ENCODE results near the gene DBNL.
A peak's percentile ranks its signal among the peaks of the same experiment; 100 is the strongest.

Gene DBNL

GRCh38 chr7:44100458-44101302, 56.2 kb downstream of the DBNL start:
- peak; percentile 49 for DNase-seq (ENCODE audit: low read depth)

DNA sequence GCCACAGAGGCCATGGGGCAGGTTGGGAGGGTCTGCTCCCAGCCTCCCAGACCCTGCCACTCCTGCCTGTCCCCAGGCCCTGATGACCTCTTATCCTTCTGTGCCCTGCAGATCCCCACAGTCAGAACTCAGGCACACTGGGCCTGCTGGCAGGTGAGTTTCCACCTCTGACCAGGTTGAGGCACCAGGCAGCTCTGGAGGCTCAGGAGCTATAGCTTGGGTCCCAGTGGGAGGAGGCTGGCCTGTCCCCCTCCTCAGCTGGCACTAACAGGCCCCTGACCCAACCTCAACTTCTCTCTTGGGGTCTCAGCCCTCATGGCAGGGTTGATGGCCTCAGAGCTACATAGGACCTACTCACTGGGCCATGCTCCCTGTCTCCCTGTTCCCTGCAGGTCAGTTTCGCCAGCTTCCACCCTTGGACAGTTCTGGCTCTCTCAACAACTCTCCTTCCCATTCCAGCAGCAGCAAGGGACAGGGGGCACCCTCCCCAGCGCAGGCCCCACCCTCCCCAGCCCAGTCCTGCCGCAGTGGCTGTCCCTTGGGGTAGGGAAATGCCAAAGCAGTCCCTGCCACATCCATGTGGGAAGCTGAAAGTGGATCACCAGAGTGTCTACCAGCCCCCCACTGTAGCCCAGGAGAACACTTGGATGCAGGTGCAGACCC, 56.9 kb downstream of the DBNL start:
- no peak for DNase-seq (ENCODE audit: low read depth)

DNA sequence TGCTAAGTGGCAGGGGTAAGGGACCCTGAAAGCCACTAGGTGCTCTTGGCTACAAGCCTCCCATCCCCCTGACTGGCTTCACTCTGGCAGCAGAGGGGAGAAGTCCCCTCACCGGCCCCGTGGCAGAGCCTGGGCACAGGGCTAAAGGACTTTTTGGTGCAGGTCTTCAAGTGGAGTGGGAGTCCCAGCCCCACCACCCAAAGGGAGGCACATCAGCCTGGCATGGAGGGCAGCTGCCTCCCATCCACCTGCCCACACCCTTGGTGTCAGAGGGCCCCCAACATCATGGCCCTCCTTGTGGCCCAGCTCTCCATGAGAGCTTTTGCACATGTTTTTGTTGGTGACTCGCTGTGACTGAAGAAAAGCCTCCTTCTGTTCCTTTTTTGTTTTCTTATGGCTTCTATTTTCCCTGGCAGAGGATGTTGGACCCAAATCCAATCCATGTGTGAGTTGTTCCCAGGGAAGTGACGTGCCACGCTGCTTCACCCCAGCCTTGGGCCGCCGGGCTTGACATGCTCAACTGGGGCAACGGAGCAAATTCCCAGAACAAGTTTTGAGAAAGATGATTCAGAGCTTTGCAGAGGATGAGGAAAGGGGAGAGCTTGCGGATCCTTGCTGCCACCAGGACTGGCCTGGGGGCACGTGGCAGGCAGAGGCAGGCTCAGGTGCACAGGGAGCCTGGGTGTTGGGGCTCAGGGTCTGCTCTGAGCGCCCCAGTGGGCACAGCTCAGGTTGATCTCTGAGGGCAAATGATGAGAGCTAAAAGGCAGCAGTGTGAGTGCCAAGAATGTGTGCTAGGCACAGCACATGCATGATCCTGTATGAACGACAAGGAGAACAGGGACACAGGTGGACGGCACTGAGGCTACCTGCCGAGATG, 57.7 kb downstream of the DBNL start:
- DNase-seq (ENCODE audit: low read depth), result peak; percentile 86

GRCh38 chr7:44102846-44103565, 58.5 kb downstream of the DBNL start:
- DNase-seq (ENCODE audit: low read depth), result no peak

- no peak for DNase-seq (ENCODE audit: low read depth)
These were observed 59.0 kb downstream of the DBNL start for GRCh38 chr7:44103566-44103922.

GRCh38 chr7:44103923-44104859, 59.7 kb downstream of the DBNL start, which contains the start of gene AEBP1:
Gene AEBP1, plus strand, starts transcription at chr7:44104345. Its CDS starts 321 bp downstream, at chr7:44104666.
- DNase-seq (ENCODE audit: low read depth), result no peak

- DNase-seq (ENCODE audit: low read depth), result peak; percentile 62
These were observed 60.6 kb downstream of the DBNL start for GRCh38 chr7:44104860-44105771.

- DNase-seq (ENCODE audit: low read depth), result no peak
These were observed 61.3 kb downstream of the DBNL start for GRCh38 chr7:44105832-44106231.

GRCh38 chr7:44106311-44107065, 62.0 kb downstream of the DBNL start:
- DNase-seq (ENCODE audit: low read depth), result no peak

GRCh38 chr7:44107116-44107960, 62.8 kb downstream of the DBNL start:
- no peak for DNase-seq (ENCODE audit: low read depth)

GRCh38 chr7:44107961-44108767, 63.7 kb downstream of the DBNL start:
- DNase-seq (ENCODE audit: low read depth), result no peak

GRCh38 chr7:44108768-44109750, 64.6 kb downstream of the DBNL start:
- DNase-seq (ENCODE audit: low read depth), result no peak

- no peak for DNase-seq (ENCODE audit: low read depth)
These were observed 65.5 kb downstream of the DBNL start for GRCh38 chr7:44109991-44110390.

- DNase-seq (ENCODE audit: low read depth), result no peak
These were observed 66.5 kb downstream of the DBNL start for GRCh38 chr7:44110719-44111635.
